ENCODE measurements around the gene ZNF286A. TPM values are rescaled to one million over a fixed set of nuclear protein-coding genes. Genes with fewer than 3 reads are reported as not detected.
"Not testable (repeated sequence)": the region's sequence is repeated elsewhere in the genome, so short reads cannot be mapped to it uniquely, and the experiment has no call there.

The ZNF286A gene
- total and polyA plus RNA-seq, 10 of the 15 experiments (the other 5 are each of a cell fraction or from before 2014, with no cell fraction given), result 8.1 to 31.2 (median 18.2) TPM

GRCh38 chr17:15698967-15699366, 585 bp upstream of the ZNF286A start:
- Histone ChIP-seq H2AFZ (ENCODE audit: control insufficient read depth, low read depth, low read length) (peak overlapping the region; percentile 92), H3K4me2 (ENCODE audit: control insufficient read depth, insufficient read depth) (peak overlapping the region; percentile 48; the same call in 1 of the 2 replicates), H3K9ac (ENCODE audit: control insufficient read depth, insufficient read depth, low read length) (peak overlapping the region; percentile 42; the same call in 1 of the 2 replicates), H3K4me3 (peak overlapping the region; percentile 68), H3K27ac (ENCODE audit: control insufficient read depth, insufficient read depth) (0 out of 2 replicates have a peak overlapping the region, but pooled peaks have one; percentile 44)
- ATAC-seq; H3K9me3 ChIP-seq (replicated peaks; ENCODE audit: control insufficient read depth, insufficient read depth, low read length); RAD21 ChIA-PET (ENCODE audit: unreplicated experiment); H3K4me1 ChIP-seq (ENCODE audit: control insufficient read depth, insufficient read depth, low read length); intact Hi-C loops (cut with micrococcal nuclease; ENCODE audit: unreplicated experiment); H4K20me1 ChIP-seq (ENCODE audit: control insufficient read depth, insufficient read depth); in situ Hi-C loops (cut with MboI); BruUV-seq (replicated peaks); CTCF ChIA-PET; FAIRE-seq; DNase-seq (ENCODE audit: low read depth, low spot score); SMC1A ChIA-PET (ENCODE audit: uncharacterized antibody, unreplicated experiment); H3K36me3 ChIP-seq (ENCODE audit: control insufficient read depth in 2 of 2, insufficient read depth in 2 of 2, low read length in 1 of 2); H3K27me3 ChIP-seq (replicated peaks in 1 of 2; ENCODE audit: control insufficient read depth in 2 of 2, insufficient read depth in 2 of 2, low read length in 1 of 2); H3K79me2 ChIP-seq (ENCODE audit: control insufficient read depth, insufficient read depth, low read length): not testable (repeated sequence)
- POLR2A ChIA-PET, result interaction anchor here (0.5 kb wide), 1 partner anchor 651 kb away, joined by 4 read pairs; no protein-coding TSS in a partner anchor
- 0% methylated on average over 2 of the region's 3 CpGs for WGBS (ENCODE audit: insufficient coverage, insufficient replicate concordance, low lambda C conversion rate, missing lambda C conversion rate)

GRCh38 chr17:15699937-15700336, 385 bp downstream of the ZNF286A start:
- H4K20me1 ChIP-seq (ENCODE audit: control insufficient read depth, insufficient read depth); H3K9ac ChIP-seq (ENCODE audit: control insufficient read depth, insufficient read depth, low read length); H3K27ac ChIP-seq (ENCODE audit: control insufficient read depth, insufficient read depth); intact Hi-C loops (cut with micrococcal nuclease; ENCODE audit: unreplicated experiment); in situ Hi-C loops (cut with MboI); POLR2A ChIA-PET; H3K36me3 ChIP-seq (ENCODE audit: control insufficient read depth in 2 of 2, insufficient read depth in 2 of 2, low read length in 1 of 2); H3K9me3 ChIP-seq (replicated peaks; ENCODE audit: control insufficient read depth, insufficient read depth, low read length); H3K4me2 ChIP-seq (ENCODE audit: control insufficient read depth, insufficient read depth); RAD21 ChIA-PET (ENCODE audit: unreplicated experiment); H3K79me2 ChIP-seq (ENCODE audit: control insufficient read depth, insufficient read depth, low read length); H3K27me3 ChIP-seq (replicated peaks in 1 of 2; ENCODE audit: control insufficient read depth in 2 of 2, insufficient read depth in 2 of 2, low read length in 1 of 2); FAIRE-seq; SMC1A ChIA-PET (ENCODE audit: uncharacterized antibody, unreplicated experiment); DNase-seq (ENCODE audit: low read depth, low spot score); CTCF ChIA-PET; H3K4me1 ChIP-seq (ENCODE audit: control insufficient read depth, insufficient read depth, low read length): not testable (repeated sequence)
- BruUV-seq (replicated peaks), result TSS peak; percentile 93
- 0% methylated on average over 2 of the region's 21 CpGs for WGBS (ENCODE audit: insufficient coverage, insufficient replicate concordance, low lambda C conversion rate, missing lambda C conversion rate)
- ATAC-seq, result peak; percentile 22
- Histone ChIP-seq H3K4me3 (peak overlapping the region; percentile 68; the same call in 1 of the 2 replicates), H2AFZ (ENCODE audit: control insufficient read depth, low read depth, low read length) (peak overlapping the region; percentile 92)

- 99% methylated on average over 8 of the region's 33 CpGs for WGBS (ENCODE audit: insufficient coverage, insufficient replicate concordance, low lambda C conversion rate, missing lambda C conversion rate)
- H3K27ac ChIP-seq (ENCODE audit: control insufficient read depth, insufficient read depth); RAD21 ChIA-PET (ENCODE audit: unreplicated experiment); H3K79me2 ChIP-seq (ENCODE audit: control insufficient read depth, insufficient read depth, low read length); FAIRE-seq; H3K9me3 ChIP-seq (replicated peaks; ENCODE audit: control insufficient read depth, insufficient read depth, low read length); H3K9ac ChIP-seq (ENCODE audit: control insufficient read depth, insufficient read depth, low read length); POLR2A ChIA-PET; in situ Hi-C loops (cut with MboI); H4K20me1 ChIP-seq (ENCODE audit: control insufficient read depth, insufficient read depth); BruUV-seq (replicated peaks); H2AFZ ChIP-seq (ENCODE audit: control insufficient read depth, low read depth, low read length); DNase-seq (ENCODE audit: low read depth, low spot score); H3K4me3 ChIP-seq; intact Hi-C loops (cut with micrococcal nuclease; ENCODE audit: unreplicated experiment); CTCF ChIA-PET; ATAC-seq; SMC1A ChIA-PET (ENCODE audit: uncharacterized antibody, unreplicated experiment); H3K4me2 ChIP-seq (ENCODE audit: control insufficient read depth, insufficient read depth); H3K27me3 ChIP-seq (replicated peaks in 1 of 2; ENCODE audit: control insufficient read depth in 2 of 2, insufficient read depth in 2 of 2, low read length in 1 of 2); H3K4me1 ChIP-seq (ENCODE audit: control insufficient read depth, insufficient read depth, low read length): not testable (repeated sequence)
- peaks cover 0 to 12% of the 10 kb centered on the region in 2 experiments; a peak in 2 of 4 replicates for H3K36me3 ChIP-seq (ENCODE audit: control insufficient read depth in 2 of 2, insufficient read depth in 2 of 2, low read length in 1 of 2)
These were observed 4.7 kb downstream of the ZNF286A start for GRCh38 chr17:15704239-15704638.

- H3K9me3 ChIP-seq (replicated peaks; ENCODE audit: control insufficient read depth, insufficient read depth, low read length); H2AFZ ChIP-seq (ENCODE audit: control insufficient read depth, low read depth, low read length); CTCF ChIA-PET; H3K27ac ChIP-seq (ENCODE audit: control insufficient read depth, insufficient read depth); H3K4me2 ChIP-seq (ENCODE audit: control insufficient read depth, insufficient read depth); intact Hi-C loops (cut with micrococcal nuclease; ENCODE audit: unreplicated experiment); H3K79me2 ChIP-seq (ENCODE audit: control insufficient read depth, insufficient read depth, low read length); H3K27me3 ChIP-seq (replicated peaks in 1 of 2; ENCODE audit: control insufficient read depth in 2 of 2, insufficient read depth in 2 of 2, low read length in 1 of 2); in situ Hi-C loops (cut with MboI); DNase-seq (ENCODE audit: low read depth, low spot score); RAD21 ChIA-PET (ENCODE audit: unreplicated experiment); ATAC-seq; H4K20me1 ChIP-seq (ENCODE audit: control insufficient read depth, insufficient read depth); BruUV-seq (replicated peaks); FAIRE-seq; H3K4me1 ChIP-seq (ENCODE audit: control insufficient read depth, insufficient read depth, low read length); POLR2A ChIA-PET; H3K9ac ChIP-seq (ENCODE audit: control insufficient read depth, insufficient read depth, low read length); H3K4me3 ChIP-seq; SMC1A ChIA-PET (ENCODE audit: uncharacterized antibody, unreplicated experiment): not testable (repeated sequence)
- H3K36me3 ChIP-seq (ENCODE audit: control insufficient read depth in 2 of 2, insufficient read depth in 2 of 2, low read length in 1 of 2), result peaks cover 0 to 12% of the 10 kb centered on the region in 2 experiments; a peak in 2 of 4 replicates
- 97% methylated on average over 16 of the region's 32 CpGs for WGBS (ENCODE audit: insufficient coverage, insufficient replicate concordance, low lambda C conversion rate, missing lambda C conversion rate)
These were observed 5.3 kb downstream of the ZNF286A start for GRCh38 chr17:15704813-15705212.

Measured in GM12878 (cell line).